ENCODE results near the gene AUTS2.

The AUTS2 gene

DNA sequence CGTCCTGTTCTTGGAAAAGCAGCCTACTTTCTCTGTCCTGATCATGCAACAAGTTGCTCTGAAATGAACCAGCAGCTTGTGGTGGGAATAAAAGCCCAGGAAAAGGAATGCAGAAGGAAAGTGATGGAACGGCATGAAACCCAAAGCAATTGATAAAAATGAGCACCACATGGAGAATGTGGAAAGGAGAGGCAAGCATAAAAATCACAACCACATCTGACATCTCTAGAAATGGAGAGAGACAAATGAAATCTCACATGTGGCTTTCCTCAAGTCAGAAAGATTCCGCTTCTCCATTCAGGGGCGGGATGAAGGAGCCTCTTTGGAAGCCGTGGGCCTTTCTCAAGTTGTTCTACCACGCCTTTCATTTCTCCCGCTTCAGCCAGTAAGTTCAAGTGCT is 902.0 kb downstream of the AUTS2 start:
- TF ChIP-seq, protein P1, sequence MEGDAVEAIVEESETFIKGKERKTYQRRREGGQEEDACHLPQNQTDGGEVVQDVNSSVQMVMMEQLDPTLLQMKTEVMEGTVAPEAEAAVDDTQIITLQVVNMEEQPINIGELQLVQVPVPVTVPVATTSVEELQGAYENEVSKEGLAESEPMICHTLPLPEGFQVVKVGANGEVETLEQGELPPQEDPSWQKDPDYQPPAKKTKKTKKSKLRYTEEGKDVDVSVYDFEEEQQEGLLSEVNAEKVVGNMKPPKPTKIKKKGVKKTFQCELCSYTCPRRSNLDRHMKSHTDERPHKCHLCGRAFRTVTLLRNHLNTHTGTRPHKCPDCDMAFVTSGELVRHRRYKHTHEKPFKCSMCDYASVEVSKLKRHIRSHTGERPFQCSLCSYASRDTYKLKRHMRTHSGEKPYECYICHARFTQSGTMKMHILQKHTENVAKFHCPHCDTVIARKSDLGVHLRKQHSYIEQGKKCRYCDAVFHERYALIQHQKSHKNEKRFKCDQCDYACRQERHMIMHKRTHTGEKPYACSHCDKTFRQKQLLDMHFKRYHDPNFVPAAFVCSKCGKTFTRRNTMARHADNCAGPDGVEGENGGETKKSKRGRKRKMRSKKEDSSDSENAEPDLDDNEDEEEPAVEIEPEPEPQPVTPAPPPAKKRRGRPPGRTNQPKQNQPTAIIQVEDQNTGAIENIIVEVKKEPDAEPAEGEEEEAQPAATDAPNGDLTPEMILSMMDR (IDR thresholded peaks at IDR 0.05; ENCODE audit: unreplicated experiment in 3 of 3), result no peak
- H3K27ac Mint-ChIP-seq, result no peak overlapping the region
- peaks cover 4% of the 10 kb centered on the region for H3K27me3 Mint-ChIP-seq (ENCODE audit: low read depth)
- H3K4me1 Mint-ChIP-seq, result peaks cover 34% of the 10 kb centered on the region
- no peak overlapping the region for H3K4me3 Mint-ChIP-seq
- no peaks in the 10 kb centered on the region for H3K36me3 Mint-ChIP-seq (ENCODE audit: low read depth)
- H3K9me3 Mint-ChIP-seq, result no peaks in the 10 kb centered on the region

DNA sequence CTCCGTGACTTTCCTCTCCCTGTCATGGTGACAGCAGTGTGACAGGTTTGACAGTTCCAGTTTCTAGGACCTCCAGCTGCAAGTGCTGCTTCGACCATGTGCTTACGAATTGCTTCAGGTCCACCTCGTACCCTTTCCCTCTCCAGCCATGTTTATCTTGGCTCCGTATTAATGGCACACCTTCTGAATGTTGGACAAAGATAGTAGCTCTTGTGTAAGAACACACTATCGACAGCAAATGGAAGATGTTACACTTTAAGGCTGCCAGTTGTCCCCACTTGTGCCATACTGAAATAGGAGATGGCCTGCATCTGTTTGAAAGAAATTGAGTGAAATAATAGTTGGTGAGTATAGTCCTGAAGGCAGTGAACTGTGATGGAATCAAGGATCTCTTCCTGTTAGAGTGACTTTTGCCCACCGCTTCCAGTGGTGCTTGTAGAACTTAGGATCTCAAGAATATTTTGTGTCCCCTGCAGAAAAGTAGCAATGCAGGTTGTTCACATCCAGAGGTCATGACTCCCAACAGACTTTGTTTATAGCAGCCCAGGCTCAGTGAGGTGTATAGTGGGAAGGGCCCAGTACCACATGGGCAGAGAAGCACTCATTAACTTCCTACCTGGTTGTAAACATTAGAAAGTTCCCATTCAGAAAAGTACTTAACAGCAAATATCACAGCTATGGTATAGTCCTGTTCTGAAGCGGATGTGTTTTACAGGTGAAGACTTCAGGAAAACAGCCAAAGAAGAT is 904.0 kb downstream of the AUTS2 start:
- Mint-ChIP-seq H3K4me1 (peaks cover 50% of the 10 kb centered on the region), H3K27ac (peak overlapping the region; percentile 3 to 43 (median 43)), H3K4me3 (peak overlapping the region in 1 of 3 experiments; percentile 40), H3K27me3 (ENCODE audit: low read depth) (peaks cover 10% of the 10 kb centered on the region), H3K9me3 (no peaks in the 10 kb centered on the region), H3K36me3 (ENCODE audit: low read depth) (no peaks in the 10 kb centered on the region)
- TF ChIP-seq, protein P1 (IDR thresholded peaks at IDR 0.05; ENCODE audit: unreplicated experiment in 3 of 3), result no peak

DNA sequence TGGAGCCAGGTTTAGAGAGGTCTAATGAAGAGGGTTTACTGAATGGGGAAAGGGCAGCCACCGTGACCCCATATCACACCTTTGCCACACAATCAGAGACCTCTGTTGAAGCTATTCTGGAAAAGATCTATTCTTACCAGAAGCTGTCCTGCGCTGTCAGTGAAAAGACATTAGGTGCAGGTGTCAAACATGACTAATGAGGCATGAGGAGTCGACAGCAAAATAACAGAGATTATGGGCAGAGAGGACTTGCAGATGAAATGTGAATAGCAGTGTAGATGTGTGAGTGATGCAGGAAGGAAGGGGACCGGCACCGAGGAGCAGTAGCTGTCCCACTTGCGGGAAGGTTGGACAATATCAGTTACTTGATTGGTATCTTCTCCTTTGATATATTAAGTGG is 906.0 kb downstream of the AUTS2 start:
- Mint-ChIP-seq H3K4me1 (peaks cover 50% of the 10 kb centered on the region), H3K9me3 (no peaks in the 10 kb centered on the region), H3K36me3 (ENCODE audit: low read depth) (no peaks in the 10 kb centered on the region), H3K27me3 (ENCODE audit: low read depth) (peaks cover 14% of the 10 kb centered on the region), H3K4me3 (no peak overlapping the region), H3K27ac (no peak overlapping the region)
- TF ChIP-seq, protein P1 (IDR thresholded peaks at IDR 0.05; ENCODE audit: unreplicated experiment in 3 of 3), result no peak

DNA sequence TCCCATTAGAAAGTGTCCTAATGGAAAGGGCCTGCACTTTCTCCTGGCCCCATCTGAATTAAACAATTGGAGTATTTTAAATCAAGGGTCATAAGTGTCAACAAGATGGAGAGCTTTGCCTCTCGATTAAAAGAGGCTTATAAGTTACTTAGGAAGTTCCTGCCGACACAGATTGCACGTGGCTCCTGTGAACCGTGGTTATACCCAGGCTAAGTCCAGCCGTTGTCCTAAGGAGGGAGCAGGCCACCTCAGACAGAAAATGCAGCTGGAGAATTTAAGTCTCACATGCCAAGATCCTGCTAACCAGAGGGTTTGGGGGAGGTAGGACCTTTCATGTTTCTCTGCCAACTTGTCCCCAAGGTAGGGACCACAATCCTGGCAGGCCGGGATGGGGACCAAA is 907.2 kb downstream of the AUTS2 start:
- H3K4me3 Mint-ChIP-seq, result no peak overlapping the region
- H3K36me3 Mint-ChIP-seq (ENCODE audit: low read depth), result no peaks in the 10 kb centered on the region
- no peaks in the 10 kb centered on the region for H3K9me3 Mint-ChIP-seq
- TF ChIP-seq, protein P1 (IDR thresholded peaks at IDR 0.05; ENCODE audit: unreplicated experiment in 3 of 3), result no peak
- H3K27me3 Mint-ChIP-seq (ENCODE audit: low read depth), result peaks cover 14% of the 10 kb centered on the region
- peaks cover 50% of the 10 kb centered on the region for H3K4me1 Mint-ChIP-seq
- H3K27ac Mint-ChIP-seq, result no peak overlapping the region

DNA sequence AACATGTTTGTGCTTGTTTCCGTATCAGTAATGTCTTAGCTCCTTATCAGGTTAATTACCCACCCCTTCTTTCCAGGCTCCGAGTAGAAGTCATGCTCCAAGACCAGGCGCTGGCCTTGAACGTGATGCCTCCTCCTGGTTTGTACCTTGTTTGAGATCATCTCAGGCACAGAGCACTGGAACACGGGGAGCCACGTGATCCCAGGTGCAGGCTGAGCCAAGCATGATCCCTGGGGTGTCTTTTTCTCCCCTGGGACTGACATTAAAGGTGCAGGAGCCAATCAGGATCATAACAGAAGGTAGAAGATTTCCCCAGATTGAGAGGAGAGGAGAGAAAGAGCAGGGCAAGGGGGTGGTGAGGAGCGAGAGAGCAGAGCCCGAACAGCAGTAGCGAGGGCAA is 907.6 kb downstream of the AUTS2 start:
- TF ChIP-seq, protein P1 (IDR thresholded peaks at IDR 0.05; ENCODE audit: unreplicated experiment in 3 of 3), result no peak
- H3K9me3 Mint-ChIP-seq, result no peaks in the 10 kb centered on the region
- peaks cover 50% of the 10 kb centered on the region for H3K4me1 Mint-ChIP-seq
- peak overlapping the region in 1 of 3 experiments; percentile 34 for H3K27ac Mint-ChIP-seq
- peaks cover 14% of the 10 kb centered on the region for H3K27me3 Mint-ChIP-seq (ENCODE audit: low read depth)
- no peak overlapping the region for H3K4me3 Mint-ChIP-seq
- H3K36me3 Mint-ChIP-seq (ENCODE audit: low read depth), result no peaks in the 10 kb centered on the region

DNA sequence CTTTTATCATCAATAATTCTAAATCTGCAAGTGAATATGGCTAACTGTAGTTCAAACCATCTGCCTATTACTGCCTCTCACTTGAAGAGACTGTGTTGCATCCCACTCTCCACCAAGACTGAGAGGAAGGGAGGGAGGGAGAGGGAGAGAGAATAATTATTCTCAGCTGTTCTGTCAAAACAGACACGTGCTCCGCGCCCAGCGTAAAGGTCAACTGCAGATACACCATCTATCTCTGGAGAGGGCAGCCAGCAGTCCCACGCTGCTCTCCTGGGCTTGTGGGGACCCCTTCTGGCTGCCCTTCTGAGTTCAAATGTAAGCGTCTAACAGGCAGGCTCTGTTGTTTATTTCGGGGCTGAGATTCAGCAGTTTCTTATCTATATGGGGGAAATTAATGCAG is 908.2 kb downstream of the AUTS2 start:
- Mint-ChIP-seq H3K27me3 (ENCODE audit: low read depth) (peaks cover 14% of the 10 kb centered on the region), H3K4me1 (peaks cover 45% of the 10 kb centered on the region), H3K4me3 (no peak overlapping the region), H3K27ac (peak overlapping the region in 2 of 3 experiments; percentile 9 to 62), H3K9me3 (no peaks in the 10 kb centered on the region), H3K36me3 (ENCODE audit: low read depth) (no peaks in the 10 kb centered on the region)
- TF ChIP-seq, protein P1 (IDR thresholded peaks at IDR 0.05; ENCODE audit: unreplicated experiment in 3 of 3), result peak; percentile 7 to 58 (median 38)
